Activated T-cell treated with anti-CD3 and anti-CD28 coated beads for 1 hour (primary cell): ENCODE data around the gene RNU7-1.
"Not testable (repeated sequence)": the region's sequence is repeated elsewhere in the genome, so short reads cannot be mapped to it uniquely, and the experiment has no call there.

ENCODE experiments used
- DNase-seq: peaks from one replicate; pipeline ENCODE4 v3.0.0-alpha.2; 2020; ENCODE audit warnings: low read depth

The RNU7-1 gene

DNA sequence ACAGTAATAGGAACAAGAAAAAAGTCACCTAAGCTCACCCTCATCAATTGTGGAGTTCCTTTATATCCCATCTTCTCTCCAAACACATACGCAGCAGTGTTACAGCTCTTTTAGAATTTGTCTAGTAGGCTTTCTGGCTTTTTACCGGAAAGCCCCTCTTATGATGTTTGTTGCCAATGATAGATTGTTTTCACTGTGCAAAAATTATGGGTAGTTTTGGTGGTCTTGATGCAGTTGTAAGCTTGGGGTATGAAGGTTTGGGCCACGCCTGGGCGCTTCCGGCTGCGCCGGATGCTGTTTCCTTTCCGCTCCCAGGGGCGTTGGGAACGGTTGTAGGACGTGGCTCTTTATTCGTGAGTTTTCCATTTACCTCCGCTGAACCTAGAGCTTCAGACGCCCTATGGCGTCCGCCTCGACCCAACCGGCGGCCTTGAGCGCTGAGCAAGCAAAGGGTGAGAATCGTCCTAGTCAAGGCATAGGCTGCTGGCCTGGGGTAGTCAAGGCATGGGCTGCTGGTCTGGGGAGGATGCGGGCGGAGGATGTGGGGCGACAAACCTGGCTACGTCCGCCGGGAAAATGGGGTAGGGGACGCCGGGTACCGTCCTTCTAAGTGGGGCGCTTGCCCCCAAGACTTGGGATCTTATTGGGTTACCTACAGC is at the start of gene RNU7-1, which contains the start of gene C12orf57:
Gene RNU7-1, plus strand, starts transcription at position 95 of the 659 bp plus-strand sequence.
Gene C12orf57, plus strand, starts transcription at position 301 of the 659 bp plus-strand sequence. Its CDS starts 100 bp downstream, at position 401.
- DNase-seq = no peak

DNA sequence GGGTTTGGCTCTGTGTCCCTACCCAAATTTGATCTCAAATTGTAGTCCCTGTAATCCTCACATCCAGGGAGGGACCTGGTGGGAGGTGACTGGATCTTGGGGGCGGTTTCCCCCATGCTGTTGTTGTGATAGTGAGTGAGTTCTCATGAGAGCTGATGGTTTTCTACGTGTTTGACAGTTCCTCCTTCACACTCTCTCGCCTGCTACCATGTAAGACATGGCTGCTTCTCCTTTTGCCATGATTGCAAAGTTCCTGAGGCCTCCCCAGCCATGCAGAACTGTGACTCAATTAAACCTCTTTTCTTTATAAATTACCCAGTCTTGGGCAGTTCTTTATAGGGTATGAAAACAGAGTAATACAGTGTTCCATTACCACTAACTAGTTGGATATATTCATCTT is 49.3 kb upstream of the RNU7-1 start:
- DNase-seq = no peak

DNA sequence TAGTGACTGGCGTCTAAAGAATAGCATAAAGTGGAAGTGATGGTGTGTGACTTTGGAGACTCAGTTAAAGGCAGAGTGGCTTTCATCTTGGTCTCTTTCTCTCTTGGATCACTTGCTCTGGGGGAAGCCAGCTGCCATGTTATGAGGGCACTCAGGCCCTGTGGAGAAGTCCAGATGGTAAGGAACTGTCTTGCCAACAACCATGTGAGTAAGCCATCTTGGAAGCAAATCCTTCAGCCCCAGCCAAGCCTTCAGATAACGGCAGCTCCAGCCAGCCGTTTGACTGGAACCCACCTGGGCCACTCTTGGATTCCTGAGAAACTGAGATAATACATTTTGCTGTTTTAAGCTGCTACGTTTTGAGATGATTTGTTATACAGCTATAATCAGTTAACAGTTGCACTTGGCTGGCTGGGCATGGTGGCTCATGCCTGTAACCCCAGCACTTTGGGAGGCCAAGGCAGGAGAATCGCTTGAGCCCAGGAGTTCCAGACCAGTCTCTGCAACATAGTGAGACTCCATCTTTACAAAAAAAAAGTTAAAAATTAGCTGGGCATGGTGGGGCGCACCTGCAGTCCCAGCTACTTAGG is 46.7 kb upstream of the RNU7-1 start:
- DNase-seq = no peak

DNA sequence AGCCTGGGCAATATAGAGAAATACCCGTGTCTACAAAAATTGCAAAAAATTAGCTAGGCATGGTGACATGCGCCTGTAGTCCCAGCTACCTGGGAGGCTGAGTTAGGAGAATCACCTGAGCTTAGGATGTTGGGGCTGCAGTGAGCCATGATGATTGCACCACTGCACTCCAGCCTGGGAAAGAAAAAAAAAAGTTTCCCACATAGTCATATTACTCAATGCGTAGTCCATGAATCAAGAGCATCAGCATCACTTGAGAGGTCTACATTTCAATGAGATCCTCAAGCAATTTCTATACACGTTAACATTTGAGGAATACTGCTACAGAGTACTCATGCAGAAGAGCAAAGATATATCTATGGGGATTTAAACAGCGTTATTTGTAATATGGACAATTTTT is 44.2 kb upstream of the RNU7-1 start:
- no peak for DNase-seq

DNA sequence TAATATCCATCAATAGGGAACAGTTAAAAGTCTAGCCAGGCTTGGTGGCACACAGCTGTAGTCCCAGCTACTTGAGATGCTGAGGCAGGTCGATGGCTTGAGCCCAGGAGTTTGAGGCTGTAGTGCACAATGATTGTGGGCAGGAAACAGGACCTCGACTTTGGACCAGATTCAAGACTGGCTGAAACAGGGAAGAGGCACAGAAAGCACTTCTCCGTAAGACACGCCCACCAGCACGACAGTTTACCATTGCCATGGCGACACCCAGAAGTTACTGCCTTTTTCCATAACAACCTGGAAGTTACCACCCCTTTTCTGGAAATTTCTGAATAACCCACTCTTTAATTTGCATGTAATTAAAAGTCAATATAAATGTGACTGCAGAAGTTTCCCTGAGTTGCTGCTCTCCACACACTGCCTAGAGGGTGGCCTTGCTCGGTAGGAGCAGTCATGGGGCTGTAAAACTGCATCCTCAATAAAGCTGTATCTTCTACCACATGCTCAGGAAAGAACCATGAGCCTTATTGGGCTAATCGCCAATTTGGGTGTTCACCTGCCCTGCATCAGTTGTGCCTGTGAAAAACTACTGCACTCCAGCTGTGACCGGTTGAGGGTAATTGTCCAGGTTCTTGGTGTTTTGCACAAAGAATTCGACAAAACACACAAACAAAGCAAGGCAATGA is 43.6 kb upstream of the RNU7-1 start:
- DNase-seq = no peak

DNA sequence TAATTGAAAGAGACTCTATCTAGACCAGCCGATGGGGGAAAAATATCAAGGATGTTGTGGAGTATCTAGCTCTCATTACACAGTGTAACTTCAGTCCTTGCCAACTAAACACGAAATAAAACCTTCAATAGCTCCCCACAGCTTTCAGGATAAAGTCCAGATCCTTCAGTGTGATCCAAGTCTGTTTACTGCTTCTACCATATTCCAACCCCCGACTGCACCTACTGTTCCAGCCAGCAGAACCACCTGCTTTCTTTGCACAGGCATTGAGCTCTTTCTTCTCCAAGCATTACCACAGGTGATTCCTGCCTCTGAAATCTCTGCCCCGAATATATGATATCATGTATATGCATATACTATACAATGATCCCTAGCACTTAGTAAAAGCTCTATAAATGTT is 41.2 kb upstream of the RNU7-1 start:
- DNase-seq = no peak

DNA sequence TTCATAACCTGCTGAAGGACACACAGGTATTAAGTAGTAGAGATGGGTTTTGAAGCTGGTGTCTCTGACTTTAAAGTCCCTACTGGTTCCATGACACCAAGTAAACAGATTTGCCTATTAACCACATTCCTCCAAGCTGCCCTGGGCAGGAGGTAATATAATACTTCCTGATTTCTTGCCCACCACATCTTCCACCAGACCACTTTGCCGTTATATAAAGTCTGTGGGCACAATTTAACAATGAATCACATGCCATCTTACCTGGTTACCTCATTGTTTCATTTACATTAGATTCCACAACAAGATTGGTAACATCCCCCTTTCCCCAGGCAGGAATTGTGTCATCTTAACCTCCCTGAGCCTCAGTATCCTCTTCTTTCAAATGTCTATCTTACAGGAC is 39.9 kb upstream of the RNU7-1 start:
- no peak for DNase-seq

DNA sequence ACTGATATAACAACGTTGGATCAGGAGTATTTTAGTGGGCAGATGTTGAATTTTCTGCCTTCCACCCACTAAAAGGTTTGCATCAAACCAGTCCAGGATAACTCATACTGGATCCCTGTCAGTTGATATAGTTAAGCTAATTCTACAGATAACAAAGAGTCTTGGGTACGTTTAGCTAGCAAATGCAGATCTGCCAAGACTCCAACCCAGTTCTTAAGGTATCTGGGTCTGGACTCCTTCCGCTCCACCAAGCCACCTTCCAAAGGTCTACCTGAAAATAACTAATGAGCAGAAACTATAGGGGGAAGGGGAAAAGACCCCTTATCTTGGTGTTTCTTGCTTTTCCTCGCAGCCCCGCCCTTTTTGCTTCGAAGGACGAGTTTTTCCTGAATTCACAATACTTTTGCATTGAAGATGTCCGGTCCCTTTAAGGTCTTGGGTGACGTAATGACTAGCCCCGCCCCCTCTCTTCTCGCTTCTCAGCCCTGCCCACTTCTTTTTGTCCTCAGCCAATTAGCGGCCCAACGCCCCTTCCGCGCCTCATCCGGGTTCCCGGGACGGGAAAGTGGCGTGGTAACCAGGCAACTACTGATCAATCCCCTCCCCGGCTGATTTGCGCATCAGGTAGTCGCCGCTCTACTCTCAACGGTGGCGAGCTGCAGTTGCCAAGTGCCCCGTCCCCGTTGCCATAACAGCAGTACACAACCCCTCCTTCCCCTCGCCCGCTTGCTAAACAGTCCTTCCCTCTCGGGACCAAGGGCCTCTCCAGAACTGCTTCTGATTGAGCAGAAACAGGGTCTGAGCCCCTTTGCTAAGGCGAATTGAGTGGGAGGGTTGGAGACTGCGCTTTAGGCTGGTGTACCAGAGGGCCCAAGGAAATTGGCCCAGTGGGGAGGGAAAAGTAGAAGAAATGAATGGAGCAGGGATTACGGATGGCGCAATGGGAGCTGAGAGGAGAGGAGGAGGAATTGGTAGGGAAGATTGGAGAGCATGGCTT is 39.0 kb upstream of the RNU7-1 start, which contains the start of gene LRRC23:
Gene LRRC23, plus strand, starts transcription at position 543 of the 997 bp plus-strand sequence. CDS start 812 bp downstream, outside the sequence.
- DNase-seq = peak; percentile 95

DNA sequence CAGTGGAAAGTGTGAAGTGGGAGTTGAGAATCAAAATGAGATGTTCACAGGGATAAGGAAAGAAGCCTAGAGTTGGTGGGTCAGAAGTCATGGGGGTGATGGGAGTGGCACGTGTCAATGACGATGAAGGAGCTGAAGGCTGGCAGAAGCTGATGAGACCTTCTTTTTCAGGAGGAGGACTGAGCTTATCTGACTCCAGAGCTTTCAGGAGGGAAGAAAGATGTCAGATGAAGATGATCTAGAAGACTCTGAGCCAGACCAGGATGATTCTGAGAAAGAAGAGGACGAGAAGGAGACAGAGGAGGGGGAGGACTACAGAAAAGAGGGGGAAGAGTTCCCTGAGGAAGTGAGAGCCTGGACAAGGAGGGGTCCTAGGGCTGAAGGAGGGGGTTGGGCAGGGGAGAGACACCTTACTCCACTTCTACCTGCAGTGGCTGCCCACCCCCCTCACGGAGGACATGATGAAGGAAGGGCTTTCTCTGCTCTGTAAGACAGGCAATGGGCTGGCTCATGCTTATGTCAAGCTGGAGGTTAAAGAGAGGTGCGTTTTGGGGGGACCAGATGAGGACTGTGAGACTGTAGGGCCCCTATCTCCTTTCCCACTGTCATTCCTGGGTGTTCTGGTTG is 38.1 kb upstream of the RNU7-1 start:
- no peak for DNase-seq

DNA sequence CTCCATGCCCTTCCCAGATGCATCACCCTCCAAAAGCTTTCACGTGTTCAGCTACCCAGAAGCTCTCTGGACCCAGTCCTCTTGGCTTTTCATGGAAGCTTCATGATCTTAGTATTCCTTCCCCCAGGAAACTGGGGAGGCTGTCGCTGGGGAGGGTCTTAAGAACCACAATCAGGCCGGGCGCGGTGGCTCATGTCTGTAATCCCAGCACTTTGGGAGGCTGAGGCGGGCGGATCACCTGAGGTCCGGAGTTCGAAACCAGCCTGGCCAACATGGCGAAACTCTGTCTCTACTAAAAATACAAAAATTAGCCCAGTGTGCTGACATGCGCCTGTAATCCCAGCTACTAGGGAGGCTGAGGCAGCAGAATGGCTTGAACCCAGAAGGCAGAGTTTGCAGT is 35.5 kb upstream of the RNU7-1 start:
- DNase-seq = not testable (repeated sequence)

DNA sequence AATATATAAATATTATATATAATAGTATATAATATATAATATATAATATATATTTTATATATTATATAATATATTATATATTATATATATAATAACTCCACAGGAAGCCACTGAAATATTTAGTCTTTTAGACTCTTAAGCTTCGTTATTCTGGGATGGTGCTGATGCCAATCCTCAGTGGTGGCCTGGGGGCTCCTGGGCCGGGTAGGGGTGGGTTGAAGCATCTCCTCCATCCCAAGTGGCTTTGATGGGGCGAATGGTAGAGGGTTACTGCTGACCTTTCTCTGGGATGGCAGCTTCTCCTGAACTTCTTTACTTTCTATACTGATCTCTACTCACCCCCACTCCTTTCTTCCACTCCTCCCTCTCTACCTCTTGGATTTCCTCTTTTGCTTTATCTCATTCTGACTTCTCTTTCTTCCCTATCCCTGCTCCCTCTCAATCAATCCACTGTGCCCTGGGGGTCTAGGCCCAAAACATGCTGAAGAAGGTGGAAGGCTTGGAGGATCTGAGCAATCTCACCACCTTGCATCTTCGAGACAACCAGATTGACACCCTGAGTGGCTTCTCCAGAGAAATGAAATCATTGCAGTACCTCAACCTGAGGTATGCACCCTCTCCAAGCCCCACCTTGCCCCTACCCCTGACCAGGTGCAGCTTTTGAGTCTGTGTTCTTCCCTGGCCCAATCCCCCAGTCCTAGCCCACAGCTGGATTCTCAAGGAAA is 34.0 kb upstream of the RNU7-1 start:
- no peak for DNase-seq

DNA sequence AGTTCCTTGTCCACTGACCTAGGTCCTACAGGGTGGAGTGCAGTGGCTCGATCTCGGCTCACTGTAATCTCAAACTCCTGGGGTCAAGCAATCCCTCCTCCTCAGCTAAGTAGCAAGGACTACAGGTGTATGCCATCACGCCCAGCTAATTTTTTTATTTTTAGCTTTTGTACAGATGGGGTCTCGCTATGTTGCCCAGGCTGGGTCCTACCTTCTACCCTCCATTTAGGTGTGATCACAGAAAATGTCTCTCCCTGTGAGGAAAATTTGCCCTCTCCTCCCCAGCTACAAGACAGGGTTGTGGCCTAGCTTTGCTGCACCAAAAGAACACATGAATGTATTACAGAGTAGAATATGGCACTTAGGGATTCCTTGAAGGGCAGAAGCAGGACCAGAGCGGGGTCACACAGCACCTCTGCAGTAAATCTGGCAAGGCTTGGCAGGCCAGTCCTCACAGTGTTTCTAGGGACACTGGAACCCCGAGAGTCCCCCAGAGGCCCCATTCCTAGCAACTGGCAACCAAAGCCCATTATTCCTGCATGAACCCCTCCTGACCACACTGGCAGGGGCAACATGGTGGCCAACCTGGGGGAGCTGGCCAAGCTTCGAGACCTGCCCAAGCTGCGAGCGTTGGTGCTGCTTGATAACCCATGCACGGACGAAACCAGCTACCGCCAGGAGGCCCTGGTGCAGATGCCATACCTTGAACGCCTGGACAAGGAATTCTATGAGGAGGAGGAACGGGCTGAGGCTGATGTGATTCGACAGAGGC is 31.3 kb upstream of the RNU7-1 start:
- DNase-seq = no peak

DNA sequence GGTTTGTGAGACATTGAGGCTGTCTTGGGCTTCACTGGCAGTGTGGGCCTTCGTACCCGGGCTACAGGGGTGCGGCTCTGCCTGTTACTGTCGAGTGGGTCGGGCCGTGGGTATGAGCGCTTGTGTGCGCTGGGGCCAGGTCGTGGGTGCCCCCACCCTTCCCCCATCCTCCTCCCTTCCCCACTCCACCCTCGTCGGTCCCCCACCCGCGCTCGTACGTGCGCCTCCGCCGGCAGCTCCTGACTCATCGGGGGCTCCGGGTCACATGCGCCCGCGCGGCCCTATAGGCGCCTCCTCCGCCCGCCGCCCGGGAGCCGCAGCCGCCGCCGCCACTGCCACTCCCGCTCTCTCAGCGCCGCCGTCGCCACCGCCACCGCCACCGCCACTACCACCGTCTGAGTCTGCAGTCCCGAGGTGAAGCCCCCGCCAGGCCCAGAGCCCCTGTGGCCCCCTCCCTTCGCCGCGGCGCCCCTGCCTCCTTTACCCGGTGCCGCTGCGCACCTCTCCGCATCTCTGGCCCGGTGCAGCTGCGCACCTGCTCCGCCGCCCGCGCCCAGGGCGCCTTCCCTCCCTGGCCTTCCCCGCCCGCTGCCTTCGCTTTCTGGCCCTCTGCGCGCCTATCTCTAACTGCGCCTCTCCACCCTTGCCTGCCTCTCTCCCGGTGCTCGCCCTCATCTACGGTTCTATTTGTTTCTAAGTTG is 29.2 kb upstream of the RNU7-1 start, which contains the start of gene ENO2:
Gene ENO2, plus strand, starts transcription at position 335 of the 701 bp plus-strand sequence. CDS start 1,253 bp downstream, outside the sequence.
- peak; percentile 76 for DNase-seq

DNA sequence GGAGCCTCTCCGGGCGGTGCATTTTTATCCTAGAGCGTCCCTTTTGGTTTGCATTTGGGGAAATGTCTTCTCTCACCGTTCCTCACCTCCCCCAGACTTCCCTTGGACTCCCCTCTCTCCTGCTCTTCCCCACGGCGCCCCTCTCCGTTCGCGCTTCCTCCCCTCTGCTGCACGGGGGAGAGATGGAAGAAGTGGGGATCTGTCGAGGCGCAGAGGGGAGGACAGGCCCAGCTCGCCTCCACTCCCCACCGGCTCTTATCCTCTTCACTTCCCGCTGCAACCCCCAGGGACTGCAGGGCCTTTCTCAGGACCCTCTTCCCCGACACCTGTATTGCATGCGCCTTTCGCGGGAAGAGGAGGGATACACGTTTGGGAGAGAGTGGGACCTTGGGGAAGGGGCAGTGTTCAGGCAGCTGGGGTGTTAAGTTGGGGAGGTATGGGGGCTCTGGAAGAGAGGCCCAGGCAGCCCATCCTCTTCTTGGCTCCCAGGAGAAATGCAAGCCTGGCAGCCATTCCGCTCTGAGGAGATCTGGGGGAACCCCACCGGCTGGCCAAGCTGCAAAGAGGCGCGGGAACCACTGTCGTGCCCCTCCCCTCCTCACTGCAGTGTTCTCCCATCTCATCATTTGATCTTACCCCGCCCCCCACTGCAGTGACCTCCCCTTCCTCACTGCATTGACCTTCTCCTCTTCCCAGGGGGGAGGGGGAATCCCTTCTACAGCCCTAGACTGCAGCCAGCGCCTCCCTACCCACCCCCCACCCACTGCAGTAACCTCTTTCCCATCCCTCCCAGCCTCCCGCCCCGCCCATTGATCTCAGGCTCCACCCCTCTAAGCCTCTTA is 28.4 kb upstream of the RNU7-1 start:
- no peak for DNase-seq

DNA sequence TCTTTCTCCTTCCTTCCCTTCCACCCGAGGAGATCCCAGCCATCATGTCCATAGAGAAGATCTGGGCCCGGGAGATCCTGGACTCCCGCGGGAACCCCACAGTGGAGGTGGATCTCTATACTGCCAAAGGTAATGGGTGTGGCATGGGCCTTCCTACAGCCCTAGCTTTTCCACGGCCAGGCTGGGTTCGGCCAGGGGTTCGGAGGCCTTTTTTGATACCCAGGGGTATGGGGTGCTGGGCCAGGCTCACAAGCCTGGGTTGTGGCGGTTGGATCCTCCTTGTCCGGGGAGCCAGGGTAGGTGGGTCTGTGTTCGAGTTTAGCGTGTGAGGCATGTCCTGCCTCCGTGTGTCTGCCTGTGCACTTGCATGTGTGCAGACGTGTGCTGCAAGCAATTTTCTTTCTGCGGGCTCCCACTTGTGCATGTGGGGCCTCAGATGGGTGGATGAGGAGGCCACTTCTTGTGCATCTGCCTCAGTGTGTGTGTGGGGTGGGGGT is 27.8 kb upstream of the RNU7-1 start:
- DNase-seq = no peak

DNA sequence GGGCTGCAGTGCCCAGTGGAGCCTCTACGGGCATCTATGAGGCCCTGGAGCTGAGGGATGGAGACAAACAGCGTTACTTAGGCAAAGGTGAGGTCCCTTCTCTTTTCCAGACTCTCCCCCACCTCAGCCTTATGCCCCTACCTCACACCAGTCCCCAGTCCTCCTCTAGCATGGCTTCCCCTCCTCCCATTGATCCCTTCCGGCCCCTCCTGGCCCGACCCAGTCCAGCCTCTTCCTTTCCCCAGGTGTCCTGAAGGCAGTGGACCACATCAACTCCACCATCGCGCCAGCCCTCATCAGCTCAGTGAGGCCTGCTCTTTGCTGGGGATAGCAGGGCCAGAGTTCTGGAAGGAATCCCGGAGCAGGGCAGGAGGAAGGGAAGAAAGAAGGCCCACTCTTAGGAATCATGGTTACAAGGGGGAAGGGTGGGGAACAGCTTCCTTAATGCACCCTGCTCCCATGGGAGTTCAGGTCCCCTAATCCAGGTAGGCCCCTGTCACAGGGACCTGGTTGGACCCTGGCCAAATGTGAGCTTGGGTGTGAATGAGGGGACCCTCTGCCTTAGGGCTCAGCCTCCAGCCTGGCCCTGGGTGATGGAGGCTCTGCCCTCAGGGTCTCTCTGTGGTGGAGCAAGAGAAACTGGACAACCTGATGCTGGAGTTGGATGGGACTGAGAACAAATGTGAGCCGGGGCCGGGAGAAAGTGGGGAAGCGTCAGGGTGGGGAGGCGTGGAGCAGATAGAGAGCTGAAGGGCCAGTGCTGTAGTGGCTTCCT is 27.0 kb upstream of the RNU7-1 start:
- DNase-seq = no peak
